Activated naive CD4-positive, alpha-beta T cell (primary cell): ENCODE measurements around the gene CCDC85A.

Source experiments
- DNase-seq, 4 experiments: peaks; one replicate each; lab custom pipeline; 2025; lab: John Stamatoyannopoulos, UW

Gene CCDC85A

DNA sequence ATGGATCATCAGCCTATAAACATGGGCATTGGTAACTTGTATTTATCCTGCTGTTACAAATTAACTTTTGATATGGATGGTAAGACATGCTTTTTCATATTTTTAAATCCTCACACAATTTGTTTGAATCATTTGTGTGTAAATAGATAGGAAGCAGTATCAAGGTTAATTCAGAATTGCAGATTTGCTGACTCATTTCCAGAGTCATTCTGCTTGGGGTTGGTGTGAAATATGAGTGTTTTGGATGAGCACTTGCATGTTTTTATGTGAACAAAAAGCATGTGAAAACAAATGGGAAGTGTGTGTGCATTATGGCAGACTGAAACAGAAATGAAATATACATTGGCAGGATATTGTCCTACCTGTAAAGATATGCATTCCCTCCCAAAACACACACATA, 11.8 kb downstream of the CCDC85A start:
- DNase-seq = no peak

- no peak for DNase-seq
Measured at GRCh38 chr2:56197816-56198215, 14.0 kb downstream of the CCDC85A start.

GRCh38 chr2:56198936-56199335, 15.1 kb downstream of the CCDC85A start:
- no peak for DNase-seq

- no peak for DNase-seq
Measured at GRCh38 chr2:56199492-56199891, 15.7 kb downstream of the CCDC85A start.

GRCh38 chr2:56202381-56203121, 18.8 kb downstream of the CCDC85A start:
- DNase-seq = no peak

- DNase-seq = no peak
Measured at GRCh38 chr2:56204556-56204955, 20.8 kb downstream of the CCDC85A start.

- DNase-seq = no peak
Measured at GRCh38 chr2:56206250-56206649, 22.5 kb downstream of the CCDC85A start.

GRCh38 chr2:56207760-56208159, 24.0 kb downstream of the CCDC85A start:
- DNase-seq = no peak

- no peak for DNase-seq
Measured at GRCh38 chr2:56208380-56208779, 24.6 kb downstream of the CCDC85A start.

GRCh38 chr2:56209701-56210100, 25.9 kb downstream of the CCDC85A start:
- no peak for DNase-seq

DNA sequence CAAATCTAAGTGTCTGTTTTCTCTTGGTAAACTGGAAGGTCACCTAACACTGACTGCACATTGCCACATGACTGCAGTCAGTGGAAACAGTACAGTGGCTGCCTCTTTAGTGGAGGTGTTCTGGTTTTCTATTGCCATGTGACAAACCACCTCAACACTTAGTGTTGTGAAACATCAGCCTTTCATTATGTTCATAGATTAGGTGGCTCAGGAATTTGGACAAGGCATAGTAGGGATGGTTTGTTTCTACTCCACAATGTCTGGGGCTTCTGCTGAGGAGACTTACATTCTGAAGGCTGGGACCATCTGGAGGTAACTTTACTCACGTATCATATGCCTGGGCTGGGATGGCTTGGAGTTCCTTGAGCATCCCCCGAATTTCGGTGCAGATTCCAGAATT, 26.5 kb downstream of the CCDC85A start:
- DNase-seq = no peak

GRCh38 chr2:56211048-56211447, 27.3 kb downstream of the CCDC85A start:
- no peak for DNase-seq

GRCh38 chr2:56215911-56216310, 32.1 kb downstream of the CCDC85A start:
- no peak for DNase-seq

DNA sequence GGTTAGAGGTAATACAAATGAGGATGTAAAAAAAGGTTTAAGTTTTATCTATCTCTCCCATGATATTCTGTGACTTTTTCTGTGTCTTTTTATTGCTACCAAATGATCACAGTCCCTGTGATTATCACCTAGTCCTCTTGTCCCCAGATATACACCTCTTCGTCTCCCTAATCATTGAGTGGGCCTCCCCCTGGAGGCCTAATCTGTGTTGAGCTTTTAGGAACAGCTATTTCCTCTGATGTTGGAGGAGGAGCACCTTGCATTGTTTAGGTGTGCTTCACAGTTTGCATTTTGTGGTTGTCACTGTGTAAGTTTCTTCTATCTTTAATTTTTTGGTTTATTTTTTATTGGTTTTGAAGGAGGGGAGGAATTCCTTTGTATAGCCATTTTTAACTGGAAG, 33.3 kb downstream of the CCDC85A start:
- no peak for DNase-seq

- no peak for DNase-seq
Measured at GRCh38 chr2:56222481-56222880, 38.7 kb downstream of the CCDC85A start.

DNA sequence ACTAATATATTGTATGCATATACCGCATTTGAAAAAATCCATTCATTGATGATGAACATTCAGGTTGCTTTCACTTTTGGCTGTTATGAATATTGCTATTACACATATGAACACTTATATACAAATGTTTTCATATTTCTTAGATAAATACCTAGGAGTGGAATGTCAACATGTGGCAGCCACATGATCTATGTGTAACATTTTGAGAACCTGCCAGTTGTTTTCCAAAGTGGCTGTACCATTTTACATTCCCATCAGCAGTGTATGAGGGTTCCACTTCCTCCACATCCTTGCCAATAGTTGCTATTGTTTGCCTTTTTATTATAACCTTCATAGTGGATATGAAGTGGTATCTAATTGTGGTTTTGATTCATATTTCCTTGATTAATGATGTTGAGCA, 40.5 kb downstream of the CCDC85A start:
- no peak for DNase-seq

DNA sequence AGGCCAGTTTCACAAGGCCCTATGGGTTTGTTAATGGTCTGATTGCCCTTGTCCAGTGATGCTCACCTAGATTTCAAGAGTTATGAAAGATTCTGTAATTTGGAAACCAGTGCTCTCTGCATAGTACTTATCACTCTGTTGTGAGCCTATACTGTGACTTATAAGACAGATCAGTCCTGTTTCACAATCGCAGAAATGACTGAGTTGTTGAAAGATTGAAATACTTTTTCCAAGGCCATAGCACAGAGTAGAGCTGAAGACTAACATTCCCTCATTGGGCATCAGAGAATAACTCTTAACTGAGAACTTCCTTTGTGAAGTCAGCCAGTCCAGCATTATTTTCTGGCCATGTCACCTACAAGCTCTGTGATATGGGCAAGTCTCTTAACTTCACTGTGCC, 44.0 kb downstream of the CCDC85A start:
- DNase-seq = no peak

GRCh38 chr2:56229397-56230060, 45.7 kb downstream of the CCDC85A start:
- no peak for DNase-seq

GRCh38 chr2:56230156-56230555, 46.4 kb downstream of the CCDC85A start:
- DNase-seq = no peak

- no peak for DNase-seq
Measured at GRCh38 chr2:56231361-56231760, 47.6 kb downstream of the CCDC85A start.

GRCh38 chr2:56232912-56233311, 49.1 kb downstream of the CCDC85A start:
- no peak for DNase-seq

GRCh38 chr2:56234241-56234640, 50.5 kb downstream of the CCDC85A start:
- DNase-seq = no peak

DNA sequence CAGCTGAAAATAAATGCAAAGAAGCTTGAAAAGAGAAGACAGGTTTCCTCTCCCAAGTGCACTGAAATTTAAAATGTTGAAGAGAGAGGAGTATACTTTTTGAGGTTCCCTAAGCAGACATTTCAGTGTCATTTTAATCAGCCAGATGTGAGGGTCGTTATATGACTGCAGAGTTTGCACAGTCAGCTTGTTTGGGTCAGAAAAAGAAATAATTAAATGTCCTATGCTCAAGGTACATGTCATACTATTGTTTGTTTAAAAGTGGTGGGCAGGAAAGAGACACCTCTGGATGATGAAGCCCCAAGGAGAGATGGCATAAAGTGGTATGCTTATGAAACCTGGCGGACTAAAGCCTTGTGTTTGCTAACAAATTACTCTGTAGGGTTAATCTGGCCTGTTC, 55.2 kb downstream of the CCDC85A start:
- no peak for DNase-seq

GRCh38 chr2:56239437-56239836, 55.6 kb downstream of the CCDC85A start:
- no peak for DNase-seq
